ENCODE results near the gene GAB2. TPM values are rescaled to one million over a fixed set of nuclear protein-coding genes. Genes with fewer than 3 reads are reported as not detected.

The GAB2 gene
- polyA plus RNA-seq, 1 experiment = 8.7 TPM

DNA sequence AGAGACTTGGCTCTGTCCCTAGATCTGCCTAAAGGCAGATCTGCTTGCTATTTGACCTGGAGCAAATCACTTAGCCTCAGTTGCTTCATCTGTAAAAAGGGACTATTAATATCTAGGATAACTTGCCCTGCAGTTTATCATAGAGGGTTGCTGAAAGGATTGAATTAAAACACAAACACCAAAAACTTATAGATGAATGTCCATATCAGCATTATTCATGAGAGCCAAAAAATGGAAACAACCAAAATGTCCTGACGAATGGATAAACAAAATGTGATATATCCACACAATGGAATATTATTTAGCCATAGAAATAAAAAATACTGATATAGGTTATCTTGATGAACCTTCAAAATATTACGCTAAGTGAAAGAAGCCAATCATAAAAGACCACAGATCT lies 161.7 kb downstream of the GAB2 start:
- ChIA-PET CTCF (no interaction called here), POLR2A (no interaction called here)
- Histone ChIP-seq H3K27me3 (ENCODE audit: control insufficient read depth, insufficient read depth, low read length) (no peaks in the 10 kb centered on the region), H3K9me3 (ENCODE audit: control insufficient read depth, insufficient read depth, low read length) (no peaks in the 10 kb centered on the region), H3K4me3 (ENCODE audit: low read depth, low read length) (no peak overlapping the region), H3K27ac (ENCODE audit: low read depth, low read length) (no peak overlapping the region)
- TF ChIP-seq, protein P1, sequence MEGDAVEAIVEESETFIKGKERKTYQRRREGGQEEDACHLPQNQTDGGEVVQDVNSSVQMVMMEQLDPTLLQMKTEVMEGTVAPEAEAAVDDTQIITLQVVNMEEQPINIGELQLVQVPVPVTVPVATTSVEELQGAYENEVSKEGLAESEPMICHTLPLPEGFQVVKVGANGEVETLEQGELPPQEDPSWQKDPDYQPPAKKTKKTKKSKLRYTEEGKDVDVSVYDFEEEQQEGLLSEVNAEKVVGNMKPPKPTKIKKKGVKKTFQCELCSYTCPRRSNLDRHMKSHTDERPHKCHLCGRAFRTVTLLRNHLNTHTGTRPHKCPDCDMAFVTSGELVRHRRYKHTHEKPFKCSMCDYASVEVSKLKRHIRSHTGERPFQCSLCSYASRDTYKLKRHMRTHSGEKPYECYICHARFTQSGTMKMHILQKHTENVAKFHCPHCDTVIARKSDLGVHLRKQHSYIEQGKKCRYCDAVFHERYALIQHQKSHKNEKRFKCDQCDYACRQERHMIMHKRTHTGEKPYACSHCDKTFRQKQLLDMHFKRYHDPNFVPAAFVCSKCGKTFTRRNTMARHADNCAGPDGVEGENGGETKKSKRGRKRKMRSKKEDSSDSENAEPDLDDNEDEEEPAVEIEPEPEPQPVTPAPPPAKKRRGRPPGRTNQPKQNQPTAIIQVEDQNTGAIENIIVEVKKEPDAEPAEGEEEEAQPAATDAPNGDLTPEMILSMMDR (IDR thresholded peaks at IDR 0.05; ENCODE audit: low read depth, low read length) = no peak
- no peak for DNase-seq (ENCODE audit: low read depth, low spot score)

DNA sequence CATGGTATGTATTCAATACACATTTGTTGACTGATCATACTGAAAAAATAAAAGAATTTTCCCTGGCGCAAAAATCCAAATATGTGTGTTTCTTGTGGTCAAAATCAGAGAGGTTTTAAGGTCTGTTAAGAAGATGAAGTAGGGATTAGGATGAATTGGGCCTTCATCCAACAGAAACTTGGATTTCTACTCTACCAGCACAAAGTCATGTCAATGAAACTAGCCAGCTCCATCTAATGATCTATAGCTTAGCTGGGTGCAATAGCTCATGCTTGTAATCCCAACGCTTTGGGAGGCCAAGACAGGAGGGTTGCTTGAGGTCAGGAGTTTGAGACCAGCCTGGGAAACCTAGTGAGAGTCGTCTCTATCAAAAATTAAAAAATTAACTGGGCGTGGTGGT lies 163.4 kb downstream of the GAB2 start:
- ChIA-PET POLR2A (no interaction called here), CTCF (no interaction called here)
- TF ChIP-seq, protein P1 (IDR thresholded peaks at IDR 0.05; ENCODE audit: low read depth, low read length) = no peak
- Histone ChIP-seq H3K9me3 (ENCODE audit: control insufficient read depth, insufficient read depth, low read length) (no peaks in the 10 kb centered on the region), H3K27me3 (ENCODE audit: control insufficient read depth, insufficient read depth, low read length) (no peaks in the 10 kb centered on the region), H3K4me3 (ENCODE audit: low read depth, low read length) (no peak overlapping the region), H3K27ac (ENCODE audit: low read depth, low read length) (no peak overlapping the region)
- no peak for DNase-seq (ENCODE audit: low read depth, low spot score)

GRCh38 chr11:78253797-78254196 lies 163.8 kb downstream of the GAB2 start:
- CTCF ChIA-PET = no interaction called here
- TF ChIP-seq, protein P1 (IDR thresholded peaks at IDR 0.05; ENCODE audit: low read depth, low read length) = no peak

GRCh38 chr11:78251083-78251775 lies 166.4 kb downstream of the GAB2 start:
- Histone ChIP-seq H3K27me3 (ENCODE audit: control insufficient read depth, insufficient read depth, low read length) (no peaks in the 10 kb centered on the region), H3K9me3 (ENCODE audit: control insufficient read depth, insufficient read depth, low read length) (no peaks in the 10 kb centered on the region), H3K4me3 (ENCODE audit: low read depth, low read length) (no peak overlapping the region), H3K27ac (ENCODE audit: low read depth, low read length) (no peak overlapping the region)
- TF ChIP-seq, protein P1 (IDR thresholded peaks at IDR 0.05; ENCODE audit: low read depth, low read length) = no peak
- ChIA-PET POLR2A (interaction anchor here (0.7 kb wide), 1 partner anchor 151 kb away, joined by 3 read pairs; no protein-coding TSS in a partner anchor), CTCF (interaction anchor here (1.1 kb wide), 1 partner anchor 336 kb away, joined by 3 read pairs; no protein-coding TSS in a partner anchor)
- no peak for DNase-seq (ENCODE audit: low read depth, low spot score)

More at GRCh38 chr11:78253797-78254196, 163.8 kb downstream of the GAB2 start:
- Histone ChIP-seq H3K27me3 (ENCODE audit: control insufficient read depth, insufficient read depth, low read length) (no peaks in the 10 kb centered on the region), H3K9me3 (ENCODE audit: control insufficient read depth, insufficient read depth, low read length) (no peaks in the 10 kb centered on the region), H3K4me3 (ENCODE audit: low read depth, low read length) (no peak overlapping the region), H3K27ac (ENCODE audit: low read depth, low read length) (no peak overlapping the region)
- POLR2A ChIA-PET = no interaction called here
- DNase-seq (ENCODE audit: low read depth, low spot score) = no peak

- no peak for DNase-seq (ENCODE audit: low read depth, low spot score)
- TF ChIP-seq, protein P1 (IDR thresholded peaks at IDR 0.05; ENCODE audit: low read depth, low read length) = no peak
- no peak overlapping the region for H3K27ac ChIP-seq (ENCODE audit: low read depth, low read length)
- no peaks in the 10 kb centered on the region for H3K9me3 ChIP-seq (ENCODE audit: control insufficient read depth, insufficient read depth, low read length)
- H3K4me3 ChIP-seq (ENCODE audit: low read depth, low read length) = no peak overlapping the region
- no peaks in the 10 kb centered on the region for H3K27me3 ChIP-seq (ENCODE audit: control insufficient read depth, insufficient read depth, low read length)
- ChIA-PET CTCF (interaction anchor here (1.1 kb wide), 1 partner anchor 101 kb away, joined by 7 read pairs; no protein-coding TSS in a partner anchor), POLR2A (no interaction called here)
Measured at GRCh38 chr11:78250099-78250498, 167.5 kb downstream of the GAB2 start.

Data from AG04450 (cell line).